Measurements from ENCODE around the gene GRID1.
"Not testable (repeated sequence)": the region's sequence is repeated elsewhere in the genome, so short reads cannot be mapped to it uniquely, and the experiment has no call there.

GRID1 gene

GRCh38 chr10:86253091-86254072 lies 113.2 kb downstream of the GRID1 start:
- no peak for DNase-seq (ENCODE audit: low spot score)

- DNase-seq (ENCODE audit: low spot score): no peak
These were observed 114.0 kb downstream of the GRID1 start for GRCh38 chr10:86252556-86252955.

- DNase-seq (ENCODE audit: low spot score): no peak
These were observed 114.5 kb downstream of the GRID1 start for GRCh38 chr10:86252079-86252478.

GRCh38 chr10:86251426-86251825 lies 115.2 kb downstream of the GRID1 start:
- no peak for DNase-seq (ENCODE audit: low spot score)

- DNase-seq (ENCODE audit: low spot score): no peak
These were observed 116.2 kb downstream of the GRID1 start for GRCh38 chr10:86250399-86250798.

GRCh38 chr10:86249794-86250193 lies 116.8 kb downstream of the GRID1 start:
- DNase-seq (ENCODE audit: low spot score): no peak

- no peak for DNase-seq (ENCODE audit: low spot score)
These were observed 118.5 kb downstream of the GRID1 start for GRCh38 chr10:86248062-86248461.

GRCh38 chr10:86247588-86247987 lies 119.0 kb downstream of the GRID1 start:
- no peak for DNase-seq (ENCODE audit: low spot score)

- DNase-seq (ENCODE audit: low spot score): no peak
These were observed 119.5 kb downstream of the GRID1 start for GRCh38 chr10:86247073-86247472.

GRCh38 chr10:86246279-86246940 lies 120.2 kb downstream of the GRID1 start:
- no peak for DNase-seq (ENCODE audit: low spot score)

GRCh38 chr10:86245015-86245394 lies 121.6 kb downstream of the GRID1 start:
- DNase-seq (ENCODE audit: low spot score): no peak

- DNase-seq (ENCODE audit: low spot score): no peak
These were observed 122.1 kb downstream of the GRID1 start for GRCh38 chr10:86244297-86245014.

- no peak for DNase-seq (ENCODE audit: low spot score)
These were observed 122.9 kb downstream of the GRID1 start for GRCh38 chr10:86243651-86244155.

GRCh38 chr10:86242761-86243160 lies 123.8 kb downstream of the GRID1 start:
- DNase-seq (ENCODE audit: low spot score): no peak

- not testable (repeated sequence) for DNase-seq (ENCODE audit: low spot score)
These were observed 128.5 kb downstream of the GRID1 start for GRCh38 chr10:86238089-86238488.

GRCh38 chr10:86234541-86235270 lies 131.9 kb downstream of the GRID1 start:
- peak; percentile 32 for DNase-seq (ENCODE audit: low spot score)

GRCh38 chr10:86234107-86234506 lies 132.5 kb downstream of the GRID1 start:
- no peak for DNase-seq (ENCODE audit: low spot score)

GRCh38 chr10:86233131-86233530 lies 133.5 kb downstream of the GRID1 start:
- DNase-seq (ENCODE audit: low spot score): no peak

- DNase-seq (ENCODE audit: low spot score): no peak
These were observed 134.0 kb downstream of the GRID1 start for GRCh38 chr10:86232644-86233043.

- DNase-seq (ENCODE audit: low spot score): no peak
These were observed 134.6 kb downstream of the GRID1 start for GRCh38 chr10:86231796-86232560.

All from AG20443 (cell line).